Cardiac fibroblast (primary cell): ENCODE data around the gene LBX2.

ENCODE experiments used
- DNase-seq, 2 donors: peaks; one replicate each; pipeline versions ENCODE4 v3.0.0 to v3.0.0-alpha.2; 2010; ENCODE audit warnings: low read depth in 2 of 2
- H3K4me3 ChIP-seq, 2 donors: replicated peaks in 1 of 2; 1 replicate in 1 of 2; 2 replicates in 1 of 2; pipeline ENCODE4 v1.5.1; 2011; ENCODE audit warnings: low read depth in 2 of 2, low read length in 2 of 2, mild to moderate bottlenecking in 2 of 2, moderate library complexity in 1 of 2
- TF ChIP-seq, protein P1 (sequence below): IDR thresholded peaks from one replicate; pipeline ENCODE4 v1.5.1; 2011; ENCODE audit warnings: low read depth, mild to moderate bottlenecking, low read length, inconsistent platforms

Gene LBX2

DNA sequence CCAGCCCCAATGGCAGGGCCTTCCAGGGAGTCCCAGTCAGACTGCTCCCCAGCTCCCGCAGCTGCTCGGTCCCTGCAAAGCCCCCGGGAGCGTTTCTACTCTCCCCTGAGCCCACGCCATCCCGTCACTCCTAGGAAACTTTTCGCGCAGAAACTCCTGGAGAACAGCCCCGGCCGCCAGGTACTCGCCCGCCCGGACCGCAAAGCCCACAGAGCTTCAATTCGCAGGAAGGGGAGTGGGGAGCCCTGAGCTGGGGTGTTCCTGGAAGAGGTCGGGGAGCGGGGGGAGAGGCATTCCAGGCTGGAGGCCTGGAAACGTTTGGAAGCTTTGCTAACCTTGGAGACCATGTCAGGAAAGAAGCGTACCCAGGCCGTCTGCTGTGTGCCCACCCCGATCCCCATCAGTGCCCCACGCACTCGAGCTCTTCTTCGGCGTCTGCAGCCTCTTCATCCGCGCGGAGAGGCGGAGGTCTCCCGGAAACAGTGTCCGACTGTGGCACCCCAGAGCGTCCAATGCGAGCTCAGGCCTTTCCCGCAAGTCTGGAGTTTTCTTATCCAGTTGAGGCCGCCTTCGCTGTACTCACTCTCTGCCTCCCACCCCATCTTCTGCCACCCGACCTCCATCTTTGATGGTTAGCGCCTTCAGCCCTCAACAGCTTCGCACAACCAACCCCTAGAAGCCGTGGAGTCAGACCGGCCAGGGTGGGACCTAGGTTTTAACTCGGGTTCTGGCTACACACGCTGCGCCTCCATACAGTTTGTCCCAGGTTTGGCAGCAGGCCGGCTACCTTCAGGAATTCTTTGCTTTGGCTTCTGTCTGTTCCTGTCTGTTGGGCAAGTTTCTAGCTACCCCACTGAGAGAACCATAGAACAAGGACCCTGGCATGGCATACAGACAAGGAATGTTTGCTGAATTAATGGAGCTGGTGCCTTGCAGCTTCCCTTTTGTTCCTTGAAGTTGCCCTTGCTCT, 4.4 kb upstream of the LBX2 start:
- H3K4me3 ChIP-seq, result peak overlapping the region; percentile 67 to 69
- DNase-seq, result peak; percentile 38 to 56
- TF ChIP-seq, protein P1, sequence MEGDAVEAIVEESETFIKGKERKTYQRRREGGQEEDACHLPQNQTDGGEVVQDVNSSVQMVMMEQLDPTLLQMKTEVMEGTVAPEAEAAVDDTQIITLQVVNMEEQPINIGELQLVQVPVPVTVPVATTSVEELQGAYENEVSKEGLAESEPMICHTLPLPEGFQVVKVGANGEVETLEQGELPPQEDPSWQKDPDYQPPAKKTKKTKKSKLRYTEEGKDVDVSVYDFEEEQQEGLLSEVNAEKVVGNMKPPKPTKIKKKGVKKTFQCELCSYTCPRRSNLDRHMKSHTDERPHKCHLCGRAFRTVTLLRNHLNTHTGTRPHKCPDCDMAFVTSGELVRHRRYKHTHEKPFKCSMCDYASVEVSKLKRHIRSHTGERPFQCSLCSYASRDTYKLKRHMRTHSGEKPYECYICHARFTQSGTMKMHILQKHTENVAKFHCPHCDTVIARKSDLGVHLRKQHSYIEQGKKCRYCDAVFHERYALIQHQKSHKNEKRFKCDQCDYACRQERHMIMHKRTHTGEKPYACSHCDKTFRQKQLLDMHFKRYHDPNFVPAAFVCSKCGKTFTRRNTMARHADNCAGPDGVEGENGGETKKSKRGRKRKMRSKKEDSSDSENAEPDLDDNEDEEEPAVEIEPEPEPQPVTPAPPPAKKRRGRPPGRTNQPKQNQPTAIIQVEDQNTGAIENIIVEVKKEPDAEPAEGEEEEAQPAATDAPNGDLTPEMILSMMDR, result no peak

DNA sequence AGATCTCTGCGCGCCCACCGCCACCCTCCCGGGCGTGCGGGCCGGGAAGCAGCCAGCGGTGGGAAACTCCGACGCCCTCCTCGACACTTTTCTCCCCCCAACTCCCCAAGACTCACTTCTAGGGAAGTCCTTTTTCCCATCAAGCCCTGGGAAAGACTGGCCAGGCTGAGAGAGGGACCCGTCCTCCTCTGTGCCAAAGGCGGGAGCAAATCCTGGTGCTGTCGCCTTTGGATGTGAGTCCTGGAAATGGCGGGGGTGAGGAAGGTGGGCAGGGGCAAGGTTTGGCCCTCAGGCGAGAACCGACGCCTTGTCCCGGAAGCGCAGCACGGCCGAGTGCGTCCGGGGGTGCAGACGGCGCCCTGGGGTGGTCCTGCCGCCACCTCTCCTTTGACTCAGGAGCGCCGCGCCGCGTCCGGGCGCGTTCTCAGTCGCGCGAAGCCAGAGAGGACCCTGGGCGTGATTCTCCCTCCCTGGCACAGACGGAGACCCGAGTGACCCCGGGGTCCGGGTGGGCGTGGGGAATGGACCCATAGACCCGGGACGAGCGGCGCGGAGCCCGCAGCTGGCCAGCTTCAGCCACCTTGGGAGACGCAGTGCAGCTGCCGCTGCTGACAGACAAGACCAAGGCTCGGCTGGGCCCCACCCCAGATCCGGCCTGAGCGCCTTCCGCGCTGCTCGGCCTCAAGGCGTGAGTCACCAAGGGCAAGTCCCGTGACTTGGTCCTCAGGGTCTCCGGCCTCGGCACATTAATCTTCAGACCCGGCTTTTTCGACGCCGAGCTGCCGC, 3.5 kb upstream of the LBX2 start:
- H3K4me3 ChIP-seq, result peak overlapping the region; percentile 67 to 69
- TF ChIP-seq, protein P1, result peak; percentile 34
- DNase-seq, result peak; percentile 90 to 92

DNA sequence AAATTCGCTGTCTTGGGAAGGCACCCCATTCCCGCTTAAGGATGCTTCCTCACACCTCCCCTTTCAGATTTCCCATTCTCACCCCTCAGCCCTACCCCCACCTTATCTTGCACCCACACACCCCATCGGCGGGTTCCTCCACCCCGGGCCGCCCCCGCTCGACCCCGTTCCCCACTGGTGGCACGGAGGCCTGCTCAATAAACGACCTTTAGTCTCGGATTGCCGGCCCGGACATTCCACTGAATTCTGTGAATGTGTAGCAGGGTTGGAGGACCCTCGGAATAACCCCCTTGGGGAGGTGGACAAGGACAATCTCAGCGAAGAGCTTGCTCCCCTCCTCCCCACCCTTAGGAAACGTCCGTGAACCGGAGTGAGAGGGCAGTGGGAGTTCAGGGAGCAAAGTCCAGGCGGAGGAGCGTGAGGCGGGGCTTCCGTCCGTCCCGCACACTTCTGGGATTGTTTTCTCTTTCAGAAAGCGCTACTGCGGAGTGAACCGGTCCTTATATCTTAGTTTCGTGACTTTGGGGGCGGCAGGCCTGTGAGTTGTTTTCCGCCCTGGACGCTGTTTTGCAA, 2.8 kb upstream of the LBX2 start:
- peak overlapping the region; percentile 67 to 69 for H3K4me3 ChIP-seq
- TF ChIP-seq, protein P1, result no peak
- DNase-seq, result peak; percentile 19 to 28

DNA sequence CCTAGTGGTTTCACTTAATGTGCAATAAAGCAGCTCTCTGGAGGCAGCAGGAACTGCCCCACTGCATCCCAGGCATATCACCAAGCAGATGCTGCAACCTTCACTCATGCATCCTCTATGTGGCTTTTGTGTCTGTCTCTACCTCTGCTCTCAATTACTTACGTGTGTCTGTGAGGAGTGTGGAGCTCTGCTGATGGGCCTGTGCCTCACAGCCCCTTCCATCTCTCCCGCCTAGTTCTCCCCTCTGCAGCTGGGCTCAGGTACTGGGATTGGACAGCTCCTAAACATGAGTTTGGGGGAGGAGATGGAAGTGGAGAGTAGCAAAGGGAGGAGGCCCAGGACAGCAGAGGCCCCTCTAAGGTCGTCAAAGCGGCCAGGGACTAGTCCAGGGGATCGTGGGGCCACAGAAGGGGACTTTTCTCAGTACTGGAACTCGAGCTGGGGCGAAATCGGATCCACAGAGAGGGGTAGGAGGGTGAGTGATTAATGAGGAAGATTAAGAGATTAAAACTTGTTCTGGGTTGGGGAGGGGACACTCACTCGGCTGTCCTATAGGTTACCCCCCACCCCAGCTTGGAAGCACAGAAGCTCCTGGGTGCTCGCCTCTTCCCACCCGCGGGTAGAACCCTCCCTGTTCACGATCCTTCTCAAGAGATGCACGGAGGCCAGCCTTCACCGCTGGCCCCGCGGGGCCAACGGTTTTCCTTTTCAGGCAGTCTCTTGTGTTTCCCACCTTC, 2.1 kb upstream of the LBX2 start:
- TF ChIP-seq, protein P1, result no peak
- peak overlapping the region in 1 of 2 donors; percentile 69 for H3K4me3 ChIP-seq
- DNase-seq, result no peak

DNA sequence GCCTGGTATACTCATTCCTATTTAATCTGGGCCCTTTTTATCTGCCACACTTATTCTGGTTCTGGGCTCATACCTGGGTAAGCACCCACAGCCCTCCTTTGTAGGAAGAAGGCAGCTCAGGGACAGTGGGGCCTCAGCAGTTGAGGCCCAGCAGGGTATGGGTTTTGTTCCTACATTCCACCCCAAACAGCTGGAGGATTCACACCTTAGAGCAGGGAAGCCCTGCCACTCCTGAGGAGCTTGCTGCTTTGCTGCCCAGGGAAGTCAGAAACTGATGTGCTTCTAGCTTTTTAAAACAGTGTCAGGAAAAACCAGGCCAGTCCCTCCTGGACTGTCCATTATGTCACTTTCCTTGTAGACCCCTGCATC, 1.2 kb upstream of the LBX2 start:
- no peak for DNase-seq
- H3K4me3 ChIP-seq, result no peak overlapping the region
- TF ChIP-seq, protein P1, result no peak

DNA sequence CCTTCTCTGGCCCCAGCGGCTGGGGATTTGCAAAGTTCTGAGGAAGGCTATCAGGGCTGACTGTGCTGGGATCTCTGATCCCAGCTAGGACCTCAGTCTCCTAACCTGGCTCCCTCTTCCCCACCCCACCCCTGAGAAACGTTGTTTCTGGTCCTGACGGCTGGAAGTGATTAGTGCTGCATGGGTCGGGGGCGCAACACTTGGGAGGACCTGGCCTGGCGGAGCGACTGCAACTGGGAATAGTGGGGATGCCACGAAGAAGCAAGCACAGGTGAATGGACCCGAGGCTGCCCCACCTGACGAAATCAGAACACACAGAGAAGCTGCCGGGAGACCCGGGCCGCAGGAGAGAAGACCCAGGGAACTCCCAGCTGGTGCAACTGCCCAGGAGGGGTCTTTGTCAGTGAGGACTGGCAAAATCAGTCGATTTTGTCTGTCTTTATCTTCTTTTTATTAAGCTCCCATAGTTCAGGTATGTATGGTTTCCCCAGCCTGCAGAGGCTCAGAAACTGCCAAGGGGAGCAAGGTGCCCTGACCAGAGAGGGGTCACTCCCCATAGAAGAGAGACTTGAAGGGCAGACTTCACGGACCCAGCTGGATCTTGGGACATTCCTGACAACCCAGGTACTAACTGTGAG, 656 bp upstream of the LBX2 start:
- H3K4me3 ChIP-seq, result no peak overlapping the region
- TF ChIP-seq, protein P1, result no peak
- DNase-seq, result no peak
